Skeletal muscle cell (primary cell): ENCODE measurements around the gene FBXO47.
A peak's percentile ranks its signal among the peaks of the same experiment; 100 is the strongest.

Source experiments
- DNase-seq: peaks from one replicate; pipeline ENCODE4 v3.0.0-alpha.2; 2010; ENCODE audit warnings: low read depth
- H3K4me3 ChIP-seq: 2 replicates; pipeline ENCODE4 v1.5.1; 2011; ENCODE audit warnings: low read depth, mild to moderate bottlenecking, control low read depth, low read length, moderate library complexity

The FBXO47 gene

GRCh38 chr17:38910325-38910724 is 56.9 kb downstream of the FBXO47 start:
- no peak overlapping the region for H3K4me3 ChIP-seq
- DNase-seq: no peak

GRCh38 chr17:38908676-38909181 is 58.5 kb downstream of the FBXO47 start:
- no peak for DNase-seq
- no peak overlapping the region for H3K4me3 ChIP-seq

- no peak for DNase-seq
Measured at GRCh38 chr17:38907930-38908675, 59.1 kb downstream of the FBXO47 start.

GRCh38 chr17:38906460-38907228 is 60.6 kb downstream of the FBXO47 start:
- no peak overlapping the region for H3K4me3 ChIP-seq
- no peak for DNase-seq

More at GRCh38 chr17:38907930-38908675, 59.1 kb downstream of the FBXO47 start:
- H3K4me3 ChIP-seq: no peak overlapping the region

GRCh38 chr17:38905375-38905774 is 61.8 kb downstream of the FBXO47 start:
- H3K4me3 ChIP-seq: no peak overlapping the region
- no peak for DNase-seq

GRCh38 chr17:38904892-38905291 is 62.3 kb downstream of the FBXO47 start:
- DNase-seq: no peak
- H3K4me3 ChIP-seq: no peak overlapping the region

- no peak for DNase-seq
Measured at GRCh38 chr17:38903404-38903803, 63.8 kb downstream of the FBXO47 start.

GRCh38 chr17:38900978-38901656 is 66.1 kb downstream of the FBXO47 start:
- DNase-seq: peak; percentile 85

More at GRCh38 chr17:38903404-38903803, 63.8 kb downstream of the FBXO47 start:
- no peak overlapping the region for H3K4me3 ChIP-seq

GRCh38 chr17:38899421-38899820 is 67.8 kb downstream of the FBXO47 start:
- no peak overlapping the region for H3K4me3 ChIP-seq
- DNase-seq: no peak

More at GRCh38 chr17:38900978-38901656, 66.1 kb downstream of the FBXO47 start:
- no peak overlapping the region for H3K4me3 ChIP-seq

- no peak overlapping the region for H3K4me3 ChIP-seq
- peak; percentile 60 for DNase-seq
Measured at GRCh38 chr17:38898812-38899348, 68.3 kb downstream of the FBXO47 start.

GRCh38 chr17:38898291-38898679 is 68.9 kb downstream of the FBXO47 start:
- H3K4me3 ChIP-seq: no peak overlapping the region
- no peak for DNase-seq

- DNase-seq: no peak
- no peak overlapping the region for H3K4me3 ChIP-seq
Measured at GRCh38 chr17:38897671-38898290, 69.4 kb downstream of the FBXO47 start.

GRCh38 chr17:38897176-38897575 is 70.0 kb downstream of the FBXO47 start:
- DNase-seq: peak; percentile 61
- no peak overlapping the region for H3K4me3 ChIP-seq

- no peak for DNase-seq
- H3K4me3 ChIP-seq: no peak overlapping the region
Measured at GRCh38 chr17:38896346-38896954, 70.8 kb downstream of the FBXO47 start.

GRCh38 chr17:38894276-38894675 is 72.9 kb downstream of the FBXO47 start:
- DNase-seq: no peak
- no peak overlapping the region for H3K4me3 ChIP-seq

- H3K4me3 ChIP-seq: no peak overlapping the region
- no peak for DNase-seq
Measured at GRCh38 chr17:38893607-38894006, 73.6 kb downstream of the FBXO47 start.

- H3K4me3 ChIP-seq: no peak overlapping the region
- no peak for DNase-seq
Measured at GRCh38 chr17:38893113-38893512, 74.1 kb downstream of the FBXO47 start.

- no peak overlapping the region for H3K4me3 ChIP-seq
- DNase-seq: no peak
Measured at GRCh38 chr17:38892620-38893019, 74.6 kb downstream of the FBXO47 start.

GRCh38 chr17:38892083-38892482 is 75.1 kb downstream of the FBXO47 start:
- no peak for DNase-seq
- no peak overlapping the region for H3K4me3 ChIP-seq
